ENCODE results near the gene SLC44A1. TPM values are rescaled to one million over a fixed set of nuclear protein-coding genes. Genes with fewer than 3 reads are reported as not detected.

Gene SLC44A1
- total and polyA plus RNA-seq, 2 of the 13 experiments (the other 11 are each of a cell fraction or from before 2014, with no cell fraction given), result 21.4 to 40.8 TPM

DNA sequence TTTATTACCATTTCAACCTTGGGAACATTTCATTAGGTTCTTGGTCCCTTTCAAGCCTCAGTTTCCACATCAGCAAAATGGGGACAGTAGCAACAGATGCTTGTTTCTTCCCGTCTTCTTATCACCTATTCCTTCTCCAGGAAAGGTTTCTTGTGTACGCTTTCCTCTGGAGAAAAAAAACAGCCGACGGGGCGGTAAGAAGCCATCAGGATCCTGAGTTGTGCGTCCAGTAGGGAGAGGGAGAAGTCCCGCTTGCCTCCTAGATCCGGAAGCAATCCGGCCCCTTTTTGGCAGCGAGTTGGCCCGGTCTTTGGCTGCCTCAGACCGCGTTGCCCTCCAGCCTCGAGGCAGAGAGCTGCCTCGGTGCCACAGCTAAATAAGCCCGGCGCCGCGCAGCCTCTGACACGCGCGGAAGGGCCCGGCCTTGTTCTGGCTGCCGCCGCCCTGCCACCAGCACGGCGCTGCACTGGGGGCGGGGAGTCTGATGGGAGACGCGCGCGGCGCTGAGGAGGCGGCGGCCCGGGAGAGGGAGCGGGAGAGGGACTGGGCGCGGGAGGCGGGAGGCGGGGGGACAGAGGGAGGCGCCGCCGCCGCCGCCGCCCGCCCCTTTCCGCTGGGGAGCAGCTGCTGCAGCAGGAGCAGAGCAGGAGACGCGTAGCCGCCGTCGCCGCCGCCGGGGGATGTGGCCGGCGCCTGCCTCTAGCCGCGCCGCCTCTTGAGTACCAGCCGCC is at the start of gene SLC44A1 (continued):
- TF ChIP-seq, protein P1, sequence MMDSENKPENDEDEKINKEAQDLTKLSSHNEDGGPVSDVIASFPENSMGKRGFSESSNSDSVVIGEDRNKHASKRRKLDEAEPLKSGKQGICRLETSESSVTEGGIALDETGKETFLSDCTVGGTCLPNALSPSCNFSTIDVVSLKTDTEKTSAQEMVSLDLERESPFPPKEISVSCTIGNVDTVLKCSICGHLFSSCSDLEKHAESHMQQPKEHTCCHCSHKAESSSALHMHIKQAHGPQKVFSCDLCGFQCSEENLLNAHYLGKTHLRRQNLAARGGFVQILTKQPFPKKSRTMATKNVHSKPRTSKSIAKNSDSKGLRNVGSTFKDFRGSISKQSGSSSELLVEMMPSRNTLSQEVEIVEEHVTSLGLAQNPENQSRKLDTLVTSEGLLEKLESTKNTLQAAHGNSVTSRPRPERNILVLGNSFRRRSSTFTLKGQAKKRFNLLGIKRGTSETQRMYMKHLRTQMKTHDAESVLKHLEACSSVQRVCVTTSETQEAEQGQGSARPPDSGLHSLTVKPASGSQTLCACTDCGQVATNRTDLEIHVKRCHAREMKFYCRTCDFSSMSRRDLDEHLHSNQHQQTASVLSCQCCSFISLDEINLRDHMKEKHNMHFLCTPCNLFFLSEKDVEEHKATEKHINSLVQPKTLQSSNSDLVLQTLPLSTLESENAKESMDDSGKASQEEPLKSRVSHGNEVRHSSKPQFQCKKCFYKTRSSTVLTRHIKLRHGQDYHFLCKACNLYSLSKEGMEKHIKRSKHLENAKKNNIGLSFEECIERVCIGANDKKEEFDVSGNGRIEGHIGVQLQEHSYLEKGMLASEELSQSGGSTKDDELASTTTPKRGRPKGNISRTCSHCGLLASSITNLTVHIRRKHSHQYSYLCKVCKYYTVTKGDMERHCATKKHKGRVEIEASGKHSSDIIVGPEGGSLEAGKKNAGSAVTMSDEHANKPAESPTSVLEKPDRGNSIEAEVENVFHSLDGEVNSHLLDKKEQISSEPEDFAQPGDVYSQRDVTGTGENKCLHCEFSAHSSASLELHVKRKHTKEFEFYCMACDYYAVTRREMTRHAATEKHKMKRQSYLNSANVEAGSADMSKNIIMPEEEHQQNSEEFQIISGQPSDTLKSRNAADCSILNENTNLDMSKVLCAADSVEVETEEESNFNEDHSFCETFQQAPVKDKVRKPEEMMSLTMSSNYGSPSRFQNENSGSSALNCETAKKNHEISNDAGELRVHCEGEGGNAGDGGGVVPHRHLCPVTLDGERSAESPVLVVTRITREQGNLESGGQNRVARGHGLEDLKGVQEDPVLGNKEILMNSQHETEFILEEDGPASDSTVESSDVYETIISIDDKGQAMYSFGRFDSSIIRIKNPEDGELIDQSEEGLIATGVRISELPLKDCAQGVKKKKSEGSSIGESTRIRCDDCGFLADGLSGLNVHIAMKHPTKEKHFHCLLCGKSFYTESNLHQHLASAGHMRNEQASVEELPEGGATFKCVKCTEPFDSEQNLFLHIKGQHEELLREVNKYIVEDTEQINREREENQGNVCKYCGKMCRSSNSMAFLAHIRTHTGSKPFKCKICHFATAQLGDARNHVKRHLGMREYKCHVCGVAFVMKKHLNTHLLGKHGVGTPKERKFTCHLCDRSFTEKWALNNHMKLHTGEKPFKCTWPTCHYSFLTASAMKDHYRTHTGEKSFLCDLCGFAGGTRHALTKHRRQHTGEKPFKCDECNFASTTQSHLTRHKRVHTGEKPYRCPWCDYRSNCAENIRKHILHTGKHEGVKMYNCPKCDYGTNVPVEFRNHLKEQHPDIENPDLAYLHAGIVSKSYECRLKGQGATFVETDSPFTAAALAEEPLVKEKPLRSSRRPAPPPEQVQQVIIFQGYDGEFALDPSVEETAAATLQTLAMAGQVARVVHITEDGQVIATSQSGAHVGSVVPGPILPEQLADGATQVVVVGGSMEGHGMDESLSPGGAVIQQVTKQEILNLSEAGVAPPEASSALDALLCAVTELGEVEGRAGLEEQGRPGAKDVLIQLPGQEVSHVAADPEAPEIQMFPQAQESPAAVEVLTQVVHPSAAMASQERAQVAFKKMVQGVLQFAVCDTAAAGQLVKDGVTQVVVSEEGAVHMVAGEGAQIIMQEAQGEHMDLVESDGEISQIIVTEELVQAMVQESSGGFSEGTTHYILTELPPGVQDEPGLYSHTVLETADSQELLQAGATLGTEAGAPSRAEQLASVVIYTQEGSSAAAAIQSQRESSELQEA (CRISPR knock-in tag; IDR thresholded peaks at IDR 0.05; ENCODE audit: not compliant biosample characterization), result peak; percentile 80
- TF ChIP-seq, protein P2, sequence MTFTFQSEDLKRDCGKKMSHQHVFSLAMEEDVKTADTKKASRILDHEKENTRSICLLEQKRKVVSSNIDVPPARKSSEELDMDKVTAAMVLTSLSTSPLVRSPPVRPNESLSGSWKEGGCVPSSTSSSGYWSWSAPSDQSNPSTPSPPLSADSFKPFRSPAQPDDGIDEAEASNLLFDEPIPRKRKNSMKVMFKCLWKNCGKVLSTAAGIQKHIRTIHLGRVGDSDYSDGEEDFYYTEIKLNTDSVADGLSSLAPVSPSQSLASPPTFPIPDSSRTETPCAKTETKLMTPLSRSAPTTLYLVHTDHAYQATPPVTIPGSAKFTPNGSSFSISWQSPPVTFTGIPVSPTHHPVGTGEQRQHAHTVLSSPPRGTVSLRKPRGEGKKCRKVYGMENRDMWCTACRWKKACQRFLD (CRISPR knock-in tag; IDR thresholded peaks at IDR 0.05; ENCODE audit: borderline replicate concordance), result no peak
- TF ChIP-seq SKI (IDR thresholded peaks at IDR 0.05; ENCODE audit: partially characterized antibody) (peak; percentile 98), ELF3 (CRISPR knock-in tag; IDR thresholded peaks at IDR 0.05) (peak; percentile 88), PCBP2 (optimal IDR thresholded peaks at IDR 0.05; ENCODE audit: low read depth, low read length, poor library complexity, severe bottlenecking) (no peak), ZNF33B (CRISPR knock-in tag; IDR thresholded peaks at IDR 0.05) (peak; percentile 93; the same call in 1 of the 2 replicates), MXI1 (IDR thresholded peaks at IDR 0.05; ENCODE audit: borderline replicate concordance, low read depth, low read length) (peak; percentile 63; the same call in 1 of the 3 replicates), ATF7-NPFF (CRISPR knock-in tag; IDR thresholded peaks at IDR 0.05; ENCODE audit: low read depth) (peak; percentile 92), ZNF441 (CRISPR knock-in tag; IDR thresholded peaks at IDR 0.05; ENCODE audit: borderline replicate concordance) (peak; percentile 93)
- TF ChIP-seq, protein P3, sequence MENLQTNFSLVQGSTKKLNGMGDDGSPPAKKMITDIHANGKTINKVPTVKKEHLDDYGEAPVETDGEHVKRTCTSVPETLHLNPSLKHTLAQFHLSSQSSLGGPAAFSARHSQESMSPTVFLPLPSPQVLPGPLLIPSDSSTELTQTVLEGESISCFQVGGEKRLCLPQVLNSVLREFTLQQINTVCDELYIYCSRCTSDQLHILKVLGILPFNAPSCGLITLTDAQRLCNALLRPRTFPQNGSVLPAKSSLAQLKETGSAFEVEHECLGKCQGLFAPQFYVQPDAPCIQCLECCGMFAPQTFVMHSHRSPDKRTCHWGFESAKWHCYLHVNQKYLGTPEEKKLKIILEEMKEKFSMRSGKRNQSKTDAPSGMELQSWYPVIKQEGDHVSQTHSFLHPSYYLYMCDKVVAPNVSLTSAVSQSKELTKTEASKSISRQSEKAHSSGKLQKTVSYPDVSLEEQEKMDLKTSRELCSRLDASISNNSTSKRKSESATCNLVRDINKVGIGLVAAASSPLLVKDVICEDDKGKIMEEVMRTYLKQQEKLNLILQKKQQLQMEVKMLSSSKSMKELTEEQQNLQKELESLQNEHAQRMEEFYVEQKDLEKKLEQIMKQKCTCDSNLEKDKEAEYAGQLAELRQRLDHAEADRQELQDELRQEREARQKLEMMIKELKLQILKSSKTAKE (CRISPR knock-in tag; IDR thresholded peaks at IDR 0.05; ENCODE audit: borderline replicate concordance), result peak; percentile 91
- TF ChIP-seq, protein P4, sequence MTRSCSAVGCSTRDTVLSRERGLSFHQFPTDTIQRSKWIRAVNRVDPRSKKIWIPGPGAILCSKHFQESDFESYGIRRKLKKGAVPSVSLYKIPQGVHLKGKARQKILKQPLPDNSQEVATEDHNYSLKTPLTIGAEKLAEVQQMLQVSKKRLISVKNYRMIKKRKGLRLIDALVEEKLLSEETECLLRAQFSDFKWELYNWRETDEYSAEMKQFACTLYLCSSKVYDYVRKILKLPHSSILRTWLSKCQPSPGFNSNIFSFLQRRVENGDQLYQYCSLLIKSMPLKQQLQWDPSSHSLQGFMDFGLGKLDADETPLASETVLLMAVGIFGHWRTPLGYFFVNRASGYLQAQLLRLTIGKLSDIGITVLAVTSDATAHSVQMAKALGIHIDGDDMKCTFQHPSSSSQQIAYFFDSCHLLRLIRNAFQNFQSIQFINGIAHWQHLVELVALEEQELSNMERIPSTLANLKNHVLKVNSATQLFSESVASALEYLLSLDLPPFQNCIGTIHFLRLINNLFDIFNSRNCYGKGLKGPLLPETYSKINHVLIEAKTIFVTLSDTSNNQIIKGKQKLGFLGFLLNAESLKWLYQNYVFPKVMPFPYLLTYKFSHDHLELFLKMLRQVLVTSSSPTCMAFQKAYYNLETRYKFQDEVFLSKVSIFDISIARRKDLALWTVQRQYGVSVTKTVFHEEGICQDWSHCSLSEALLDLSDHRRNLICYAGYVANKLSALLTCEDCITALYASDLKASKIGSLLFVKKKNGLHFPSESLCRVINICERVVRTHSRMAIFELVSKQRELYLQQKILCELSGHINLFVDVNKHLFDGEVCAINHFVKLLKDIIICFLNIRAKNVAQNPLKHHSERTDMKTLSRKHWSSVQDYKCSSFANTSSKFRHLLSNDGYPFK (CRISPR knock-in tag; IDR thresholded peaks at IDR 0.05; ENCODE audit: borderline replicate concordance), result peak; percentile 100
- TF ChIP-seq, protein P5, sequence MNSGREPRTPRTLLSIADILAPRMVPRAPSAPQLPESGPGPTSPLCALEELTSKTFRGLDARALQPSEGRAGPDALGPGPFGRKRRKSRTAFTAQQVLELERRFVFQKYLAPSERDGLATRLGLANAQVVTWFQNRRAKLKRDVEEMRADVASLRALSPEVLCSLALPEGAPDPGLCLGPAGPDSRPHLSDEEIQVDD (CRISPR knock-in tag; IDR thresholded peaks at IDR 0.05; ENCODE audit: borderline replicate concordance), result no peak
